Mammary epithelial cell (primary cell): ENCODE measurements around the gene TNS4.

ENCODE experiments used
- CTCF ChIP-seq, 2 donors: IDR thresholded peaks in 1 of 2; conservative IDR thresholded peaks in 1 of 2; 2 replicates each; pipeline ENCODE4 v1.5.1; 2011 to 2012; ENCODE audit warnings: inconsistent platforms in 2 of 2, low read length in 2 of 2, mild to moderate bottlenecking in 2 of 2, control low read depth in 1 of 2, low read depth in 1 of 2; ENCODE audit not compliant: insufficient read depth in 1 of 2; ENCODE audit errors: extremely low read depth in 1 of 2
- EZH2 ChIP-seq: IDR thresholded peaks from 2 replicates; pipeline ENCODE4 v1.6.1; 2012; ENCODE audit warnings: low read length, inconsistent platforms, borderline replicate concordance

- TF ChIP-seq CTCF (conservative IDR thresholded peaks at IDR 0.05 in 1 of 2, IDR thresholded peaks at IDR 0.05 in 1 of 2; ENCODE audit: extremely low read depth in 1 of 2, insufficient read depth in 1 of 2, low read depth in 1 of 2, low read length in 2 of 2) (no peak), EZH2 (no peak)
These were observed 34.0 kb downstream of the TNS4 start for GRCh38 chr17:40467281-40467867.
